Dedifferentiated amniotic fluid mesenchymal stem cell (primary cell): ENCODE results near the gene PRKG1.
A peak's percentile ranks its signal among the peaks of the same experiment; 100 is the strongest.

Experiments used
- DNase-seq: peaks from one replicate; pipeline ENCODE4 v3.0.0-alpha.2; 2016; ENCODE audit errors: extremely low spot score

The PRKG1 gene

DNA sequence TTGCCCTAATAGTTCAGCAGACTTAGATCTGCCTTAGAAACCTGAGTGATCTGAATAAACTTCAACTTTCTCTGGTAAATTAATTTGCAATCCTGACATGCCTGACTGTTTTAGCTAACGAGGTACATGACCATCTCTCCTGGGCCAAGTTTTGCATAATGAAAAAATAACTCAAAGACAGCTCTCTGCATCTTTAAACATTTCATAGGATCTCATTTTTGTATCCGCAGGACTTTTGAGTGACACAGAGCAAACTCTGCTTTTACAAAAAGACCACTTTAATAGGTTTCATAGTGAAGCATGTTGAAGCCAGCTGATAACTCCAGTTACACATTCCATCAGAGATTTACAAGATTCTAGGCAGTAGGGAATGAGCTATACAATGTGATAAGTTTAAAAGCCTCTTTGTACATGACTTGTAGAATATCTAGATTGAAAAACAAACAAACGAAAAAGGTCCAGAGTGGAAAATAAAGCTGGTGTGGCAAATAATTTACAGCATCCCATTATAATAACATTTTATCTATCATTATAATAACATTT lies 2.1 kb downstream of the PRKG1 start:
- no peak for DNase-seq

GRCh38 chr10:51077074-51077473 lies 2.8 kb downstream of the PRKG1 start:
- no peak for DNase-seq

DNA sequence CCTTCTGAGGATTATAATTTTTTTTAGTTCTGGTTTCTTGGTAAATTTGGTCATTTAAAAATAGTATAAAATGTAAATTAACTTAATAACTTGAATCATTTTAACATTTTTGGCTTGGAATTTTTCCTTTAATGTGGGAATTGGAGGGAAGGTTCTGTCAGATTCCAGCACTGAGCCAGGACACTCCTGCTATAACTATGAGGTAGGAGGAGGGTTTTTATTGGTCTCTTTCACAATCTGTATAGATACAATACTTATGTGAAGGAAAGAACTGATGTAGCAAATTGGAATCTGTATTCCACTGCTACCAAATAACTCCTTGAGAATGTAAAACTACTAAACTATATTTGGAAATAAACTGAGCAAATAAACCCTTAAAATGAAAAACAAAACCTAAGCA lies 3.2 kb downstream of the PRKG1 start:
- no peak for DNase-seq

DNA sequence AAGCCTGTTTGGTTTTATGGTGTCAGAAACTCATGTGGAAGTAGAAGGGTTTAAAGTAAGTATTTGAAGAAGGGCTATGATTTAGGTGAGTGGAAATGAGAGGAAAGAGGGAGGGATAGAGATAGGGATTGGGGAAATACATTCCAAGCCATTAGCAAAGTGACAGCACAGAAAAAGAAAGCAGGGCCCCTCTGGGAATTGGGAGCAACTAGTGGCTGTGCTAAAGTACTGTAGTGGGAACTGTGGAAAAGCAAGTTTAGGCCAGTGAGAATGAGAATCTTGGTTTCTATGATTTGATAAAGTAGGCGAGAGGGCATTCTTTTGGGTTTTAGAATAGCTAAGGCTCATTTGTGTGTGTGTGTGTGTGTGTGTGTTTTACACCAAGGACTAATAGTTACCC lies 5.0 kb downstream of the PRKG1 start:
- DNase-seq = no peak

- DNase-seq = no peak
These were observed 5.5 kb downstream of the PRKG1 start for GRCh38 chr10:51079766-51080165.

DNA sequence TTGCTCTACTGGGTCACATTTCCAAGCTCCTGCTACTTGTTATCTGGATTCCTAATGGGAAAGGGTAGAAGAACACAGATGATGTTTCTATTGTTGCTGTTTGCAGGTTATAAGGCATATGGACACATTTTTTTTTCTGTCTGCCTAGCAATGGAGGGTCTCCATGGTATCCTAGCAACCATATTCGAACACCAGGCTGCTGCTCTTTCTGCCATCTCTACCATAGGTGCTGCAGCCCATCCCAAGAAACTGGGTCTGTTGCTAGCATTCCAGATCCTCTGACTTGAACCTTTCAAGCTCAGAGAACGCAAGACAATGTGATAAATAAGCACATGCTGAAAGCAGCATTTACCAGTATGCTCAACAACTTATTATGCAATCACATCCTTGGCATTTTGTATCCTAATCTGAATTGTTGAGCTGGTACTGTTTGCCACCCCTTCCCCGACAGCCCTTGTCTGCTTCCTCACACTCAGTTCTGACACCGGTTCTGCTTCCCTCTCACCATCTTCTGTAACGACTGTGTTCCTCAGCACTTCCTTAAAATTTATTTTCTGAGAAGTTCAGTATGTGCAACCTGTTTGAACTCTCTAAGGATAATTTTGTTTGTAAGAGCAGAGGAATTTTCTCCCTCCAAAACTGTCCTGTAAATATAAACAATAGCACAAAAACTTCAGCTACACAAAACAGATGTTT lies 6.2 kb downstream of the PRKG1 start:
- DNase-seq = no peak

GRCh38 chr10:51082857-51083256 lies 8.6 kb downstream of the PRKG1 start:
- no peak for DNase-seq

DNA sequence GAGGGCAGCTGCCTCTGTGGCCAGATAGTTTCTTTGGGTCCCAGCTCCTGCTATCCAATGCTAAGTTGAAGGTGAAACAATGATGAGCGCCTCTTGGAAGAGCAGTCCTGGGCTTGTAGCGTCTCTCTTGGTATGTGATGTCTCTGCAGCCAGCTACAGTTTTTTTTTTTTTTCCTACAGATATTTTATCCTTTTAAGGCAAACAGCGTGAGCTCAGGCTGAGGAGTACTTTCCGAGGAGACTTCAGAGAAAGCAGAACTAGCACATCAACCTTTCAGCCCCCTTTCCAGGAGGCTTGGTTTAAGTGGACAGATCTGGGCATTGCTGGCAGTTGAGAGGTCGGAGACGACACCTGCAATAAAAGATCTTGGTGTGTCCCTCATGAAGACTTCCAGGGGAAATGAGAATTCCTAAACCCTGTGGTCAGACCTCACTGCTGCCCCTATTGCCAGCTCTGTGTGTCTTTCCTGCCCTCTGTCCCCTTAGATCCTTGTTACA lies 9.1 kb downstream of the PRKG1 start:
- DNase-seq = peak; percentile 19

DNA sequence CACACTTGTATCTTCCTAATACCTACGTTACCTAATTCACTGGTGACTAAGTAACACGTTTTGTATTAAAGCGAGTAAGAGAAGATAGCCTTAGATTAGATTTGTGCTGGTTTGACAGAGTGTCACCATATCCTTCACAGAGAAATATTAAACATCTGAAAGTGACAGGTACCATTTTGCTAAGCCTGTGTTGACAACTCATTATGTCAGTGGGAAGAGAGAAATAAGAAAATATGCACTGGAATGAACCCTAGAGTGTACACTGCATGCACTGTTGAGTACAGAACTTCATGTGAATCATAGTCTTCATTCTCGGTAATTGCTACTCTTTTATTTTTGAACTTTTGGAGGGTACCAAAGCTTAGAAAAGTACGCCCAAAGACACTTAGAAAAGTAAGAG lies 10.9 kb downstream of the PRKG1 start:
- DNase-seq = no peak

DNA sequence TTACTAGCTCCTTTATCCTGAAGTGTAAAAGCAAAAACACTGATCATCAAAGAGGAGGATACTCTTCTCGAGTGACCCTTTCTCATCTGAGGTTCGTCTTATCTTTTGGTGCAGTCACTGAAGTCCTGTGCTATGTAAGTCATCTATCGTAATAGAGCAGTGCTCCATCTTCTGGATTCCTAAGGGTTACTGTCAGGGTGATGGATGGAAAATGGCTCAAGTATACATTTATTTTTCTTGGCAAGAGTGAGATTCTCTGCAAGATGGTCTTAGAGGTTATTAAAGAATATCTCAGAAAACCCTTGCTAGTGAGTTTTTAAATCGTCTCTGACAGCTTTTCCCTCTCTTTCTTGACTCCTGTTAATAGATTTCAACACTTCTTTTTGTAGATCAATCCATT lies 12.4 kb downstream of the PRKG1 start:
- no peak for DNase-seq

GRCh38 chr10:51087114-51087513 lies 12.8 kb downstream of the PRKG1 start:
- no peak for DNase-seq

GRCh38 chr10:51090190-51090589 lies 15.9 kb downstream of the PRKG1 start:
- no peak for DNase-seq

DNA sequence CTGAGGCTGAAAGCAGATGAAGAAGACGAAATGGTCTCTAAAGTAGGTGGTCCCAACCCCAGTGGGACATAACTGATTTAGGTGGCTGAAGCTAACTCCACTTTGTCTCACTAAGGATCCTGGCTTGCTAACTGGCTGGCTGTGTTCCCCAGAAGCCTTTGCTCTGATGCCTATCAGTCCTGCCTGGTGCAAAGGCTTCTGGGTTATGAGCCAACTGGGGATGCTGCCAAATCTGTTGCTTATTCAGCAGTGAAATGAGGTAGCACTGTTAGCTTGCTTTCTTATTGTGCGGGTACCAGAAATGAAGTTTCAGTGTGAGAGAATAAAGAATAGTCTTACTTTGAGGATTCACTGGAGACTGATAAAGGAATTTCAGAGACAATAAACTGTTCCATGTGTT lies 18.1 kb downstream of the PRKG1 start:
- DNase-seq = peak; percentile 26

GRCh38 chr10:51095444-51095843 lies 21.2 kb downstream of the PRKG1 start:
- no peak for DNase-seq

DNA sequence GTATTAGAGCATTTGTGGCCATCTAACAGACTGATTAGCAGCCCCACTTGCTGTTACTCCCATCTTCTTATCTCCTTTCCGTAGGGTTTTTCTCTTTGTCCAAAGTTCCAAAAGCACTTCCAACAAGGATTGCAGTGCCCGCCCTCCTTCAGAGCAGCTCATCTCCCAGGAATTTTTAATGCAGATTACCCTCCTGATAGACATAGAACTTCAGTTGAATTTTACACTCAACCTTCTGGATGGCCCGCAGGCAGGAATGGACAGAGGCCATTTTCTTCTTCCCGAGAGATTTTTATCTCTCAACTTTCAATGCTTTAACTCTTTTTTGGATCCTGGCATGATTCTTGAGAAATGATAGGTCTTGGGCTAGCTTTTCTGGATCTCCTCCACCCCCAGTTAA lies 23.3 kb downstream of the PRKG1 start:
- no peak for DNase-seq

DNA sequence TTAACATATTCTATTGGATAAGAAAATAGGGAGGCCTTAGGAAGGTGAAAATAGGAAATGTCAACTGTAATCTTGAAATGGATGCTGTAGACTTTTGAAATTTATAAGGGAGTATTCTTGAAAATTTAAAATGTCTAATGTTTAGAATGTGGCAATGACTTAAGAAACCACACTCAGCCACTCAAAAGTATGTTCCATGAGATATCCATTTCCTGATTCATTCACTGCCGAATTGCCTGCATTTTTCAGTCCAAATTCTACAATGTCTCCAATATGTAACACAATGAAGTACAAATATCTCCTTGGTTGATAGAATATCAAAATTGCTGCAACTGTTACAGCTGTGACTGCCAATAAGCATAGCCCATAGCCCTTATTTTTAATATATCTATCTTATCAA lies 25.9 kb downstream of the PRKG1 start:
- DNase-seq = no peak

- DNase-seq = no peak
These were observed 29.4 kb downstream of the PRKG1 start for GRCh38 chr10:51103554-51104217.

DNA sequence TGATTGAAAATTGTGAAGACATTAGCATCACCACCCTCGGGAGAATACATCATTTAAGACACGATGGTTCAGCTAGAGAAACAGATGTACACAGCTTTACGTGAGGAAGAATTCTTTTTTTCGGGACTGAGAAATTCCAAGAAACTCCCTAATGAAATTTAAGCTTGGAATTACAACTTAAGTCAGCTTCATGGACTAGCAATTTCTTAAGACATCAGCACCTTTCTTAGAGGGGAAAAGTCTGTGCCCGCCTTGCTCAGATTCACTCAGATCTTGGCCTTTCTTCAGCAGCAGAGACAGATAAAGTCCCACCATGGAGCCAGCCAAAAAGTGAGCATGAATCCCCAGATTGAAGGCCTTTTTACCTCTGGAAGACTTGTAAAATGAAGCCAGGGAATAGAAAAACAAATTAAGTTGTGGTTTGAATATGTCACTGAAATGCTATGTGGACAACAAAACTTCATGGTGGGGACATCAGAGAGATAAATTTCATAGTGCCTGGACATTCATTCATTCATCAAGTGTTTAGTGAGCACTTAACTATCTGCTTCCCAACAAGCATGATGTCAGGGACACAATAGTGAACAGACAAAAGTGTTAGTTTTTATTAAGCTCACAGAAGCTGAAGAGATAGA lies 32.1 kb downstream of the PRKG1 start:
- no peak for DNase-seq

- no peak for DNase-seq
These were observed 34.1 kb downstream of the PRKG1 start for GRCh38 chr10:51108406-51108805.

DNA sequence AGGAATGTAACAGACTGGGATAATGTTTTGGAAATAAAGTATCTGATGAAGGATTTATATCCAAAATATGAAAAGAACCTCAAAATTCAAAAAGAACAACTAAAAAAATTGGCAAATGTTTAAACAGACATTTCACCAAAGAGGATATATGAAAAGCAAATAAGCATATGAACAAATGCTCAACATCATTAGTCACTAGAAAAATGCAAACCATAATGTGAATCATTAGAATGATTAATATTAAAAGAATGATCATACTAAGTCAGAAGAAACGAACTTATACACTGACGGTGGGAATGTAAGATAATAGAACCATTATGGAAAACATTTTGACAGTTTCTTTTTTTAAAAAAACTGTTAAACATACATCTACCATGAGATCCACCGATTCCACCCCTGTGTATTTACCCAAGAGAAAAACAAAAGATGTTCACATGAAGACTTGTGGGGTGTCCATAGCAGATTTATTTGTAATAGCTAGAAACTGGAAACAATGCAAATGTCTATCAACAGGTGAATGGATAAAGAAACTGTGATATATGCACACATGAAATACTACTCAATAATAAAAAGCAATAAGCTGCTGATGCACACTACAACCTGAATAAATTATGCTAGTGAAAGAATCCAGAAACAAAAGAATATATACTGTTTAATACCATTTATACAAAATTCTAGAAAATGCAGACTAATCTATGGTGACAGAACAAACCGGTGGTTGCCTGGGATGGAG lies 35.7 kb downstream of the PRKG1 start:
- DNase-seq = peak; percentile 27

GRCh38 chr10:51112013-51112412 lies 37.7 kb downstream of the PRKG1 start:
- DNase-seq = no peak

DNA sequence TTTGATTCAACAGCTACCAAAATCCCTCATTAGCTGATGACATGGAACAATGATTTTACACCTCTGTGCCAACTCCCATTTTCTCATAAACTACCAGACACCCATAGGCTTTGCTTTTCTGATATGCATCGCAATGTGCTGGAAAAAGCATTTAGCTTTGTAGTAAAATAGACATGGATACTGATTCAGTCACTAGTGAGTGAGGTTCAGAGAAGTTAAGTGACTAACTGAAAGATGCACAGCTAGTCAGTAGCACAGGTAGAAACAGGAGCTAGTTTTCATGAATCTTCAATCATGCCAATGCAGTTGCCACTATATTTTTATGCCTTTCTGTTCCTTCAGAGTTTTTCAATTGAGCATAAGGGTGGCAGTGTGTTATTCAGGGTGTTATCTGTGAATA lies 38.7 kb downstream of the PRKG1 start:
- DNase-seq = no peak
